ENCODE data around the gene ZNF248.

ZNF248 gene

DNA sequence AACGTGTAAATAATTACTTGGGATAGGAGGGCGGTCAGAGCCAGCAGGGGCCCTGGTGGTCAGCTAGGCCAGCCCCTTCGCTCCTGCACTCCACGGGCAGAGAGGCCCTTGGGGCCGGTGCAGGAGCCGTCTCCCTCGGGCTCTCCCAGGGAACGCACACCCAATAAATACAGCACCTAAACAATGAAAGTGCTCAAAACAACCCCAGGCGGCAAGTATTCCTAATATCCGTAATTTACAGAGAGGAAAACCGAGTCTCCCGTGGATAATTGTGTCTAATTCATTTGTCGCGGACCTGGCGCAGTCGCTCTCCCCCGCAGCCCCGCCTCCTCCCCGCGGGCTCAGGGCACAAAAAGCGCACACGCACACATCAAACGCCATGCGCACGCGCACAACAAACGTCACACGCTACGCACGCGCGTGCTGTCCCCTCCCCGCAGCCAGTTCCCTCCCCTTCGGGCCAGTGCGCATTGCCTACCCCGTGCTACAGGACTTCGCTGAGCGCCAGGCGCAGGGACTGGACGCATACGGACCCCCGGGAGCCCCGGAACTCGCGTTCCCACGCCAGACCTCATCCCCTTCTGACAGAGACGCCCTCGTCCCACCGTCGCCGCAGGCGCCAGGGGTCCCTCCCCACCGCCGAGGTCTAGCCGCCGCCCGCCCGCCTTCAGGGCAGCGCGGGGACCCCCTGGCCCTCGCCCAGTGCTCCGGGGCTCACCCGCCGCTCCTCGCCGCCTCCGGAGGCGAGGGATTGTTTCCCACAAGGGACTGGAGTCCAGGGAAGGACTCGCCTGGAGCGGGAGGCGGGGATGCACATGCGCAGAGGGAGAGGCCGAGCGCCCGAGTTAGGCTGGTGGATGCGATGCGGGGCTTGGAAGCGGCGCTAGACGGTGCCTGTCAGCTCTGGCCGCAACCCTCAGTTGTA, at the start of gene ZNF248:
Gene ZNF248, minus strand, starts transcription at position 324 of the 925 bp plus-strand sequence. CDS start 1,300 bp downstream, outside the sequence.
- DNase-seq (ENCODE audit: low read depth) = peak; percentile 96
- peak within 1 kb of the TSS; percentile 91 for H3K4me3 ChIP-seq (ENCODE audit: low read length)
- TF ChIP-seq, protein P1, sequence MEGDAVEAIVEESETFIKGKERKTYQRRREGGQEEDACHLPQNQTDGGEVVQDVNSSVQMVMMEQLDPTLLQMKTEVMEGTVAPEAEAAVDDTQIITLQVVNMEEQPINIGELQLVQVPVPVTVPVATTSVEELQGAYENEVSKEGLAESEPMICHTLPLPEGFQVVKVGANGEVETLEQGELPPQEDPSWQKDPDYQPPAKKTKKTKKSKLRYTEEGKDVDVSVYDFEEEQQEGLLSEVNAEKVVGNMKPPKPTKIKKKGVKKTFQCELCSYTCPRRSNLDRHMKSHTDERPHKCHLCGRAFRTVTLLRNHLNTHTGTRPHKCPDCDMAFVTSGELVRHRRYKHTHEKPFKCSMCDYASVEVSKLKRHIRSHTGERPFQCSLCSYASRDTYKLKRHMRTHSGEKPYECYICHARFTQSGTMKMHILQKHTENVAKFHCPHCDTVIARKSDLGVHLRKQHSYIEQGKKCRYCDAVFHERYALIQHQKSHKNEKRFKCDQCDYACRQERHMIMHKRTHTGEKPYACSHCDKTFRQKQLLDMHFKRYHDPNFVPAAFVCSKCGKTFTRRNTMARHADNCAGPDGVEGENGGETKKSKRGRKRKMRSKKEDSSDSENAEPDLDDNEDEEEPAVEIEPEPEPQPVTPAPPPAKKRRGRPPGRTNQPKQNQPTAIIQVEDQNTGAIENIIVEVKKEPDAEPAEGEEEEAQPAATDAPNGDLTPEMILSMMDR (IDR thresholded peaks at IDR 0.05; ENCODE audit: insufficient read depth, low read depth, low read length, missing control alignments) = peak; percentile 3

DNA sequence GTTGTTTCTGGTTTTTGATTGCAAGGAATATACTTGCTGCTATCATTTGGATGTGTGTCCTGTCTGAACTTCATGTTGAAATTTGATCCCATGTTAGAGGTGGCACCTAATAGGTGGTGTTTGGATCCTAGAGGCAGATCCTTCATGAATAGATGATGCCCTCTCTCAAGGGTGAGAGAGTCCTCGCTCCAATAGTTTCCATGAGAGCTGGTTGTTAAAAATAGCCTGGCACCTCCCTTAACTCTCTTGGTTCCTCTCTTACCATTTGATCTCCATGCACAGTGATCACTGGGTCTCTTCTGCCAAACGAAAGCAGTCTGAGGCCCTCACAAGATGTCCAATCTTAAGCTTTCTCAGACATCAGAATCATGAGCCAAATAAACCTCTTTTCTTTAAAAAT, 49.0 kb upstream of the ZNF248 start:
- DNase-seq (ENCODE audit: low read depth) = no peak
- no peak overlapping the region for H3K4me3 ChIP-seq (ENCODE audit: low read length)
- TF ChIP-seq, protein P1 (IDR thresholded peaks at IDR 0.05; ENCODE audit: insufficient read depth, low read depth, low read length, missing control alignments) = no peak

DNA sequence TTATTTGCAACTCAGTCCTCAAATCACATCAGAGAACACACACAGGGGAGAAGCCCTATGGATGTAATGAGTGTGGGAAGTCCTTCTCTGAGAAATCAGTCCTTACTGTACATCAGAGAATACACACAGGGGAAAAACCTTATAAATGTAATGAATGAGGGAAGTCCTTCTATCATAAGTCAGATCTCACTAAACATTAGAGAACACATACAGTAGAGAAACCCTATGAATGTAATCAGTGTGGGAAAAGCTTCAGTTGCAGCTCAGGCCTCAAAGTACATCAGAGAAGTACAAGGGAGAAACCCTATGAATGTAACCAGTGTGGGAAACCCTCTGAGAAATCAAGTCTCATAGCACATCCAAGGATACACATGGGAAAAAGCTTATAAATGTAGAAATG, 39.0 kb upstream of the ZNF248 start:
- TF ChIP-seq, protein P1 (IDR thresholded peaks at IDR 0.05; ENCODE audit: insufficient read depth, low read depth, low read length, missing control alignments) = no peak
- DNase-seq (ENCODE audit: low read depth) = no peak

DNA sequence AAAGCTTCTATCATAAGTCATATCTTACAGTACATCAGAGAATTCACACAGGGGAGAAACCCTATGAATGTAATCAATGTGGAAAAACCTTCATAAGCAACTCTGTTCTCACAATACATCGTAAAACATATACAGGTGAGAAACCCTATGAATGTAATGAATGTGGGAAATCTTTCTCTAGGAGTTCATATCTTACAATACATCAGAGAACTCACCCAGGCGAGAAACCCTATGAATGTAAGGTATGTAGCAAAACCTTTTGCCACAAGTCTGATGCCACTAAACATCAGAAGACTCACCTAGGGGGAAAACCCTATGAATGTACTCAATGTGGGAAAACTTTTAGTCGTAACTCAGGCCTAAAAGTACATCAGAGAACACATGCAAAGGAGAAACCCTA, 38.3 kb upstream of the ZNF248 start:
- TF ChIP-seq, protein P1 (IDR thresholded peaks at IDR 0.05; ENCODE audit: insufficient read depth, low read depth, low read length, missing control alignments) = no peak
- H3K4me3 ChIP-seq (ENCODE audit: low read length) = no peak overlapping the region
- no peak for DNase-seq (ENCODE audit: low read depth)

More for the DNA sequence above, 39.0 kb upstream of the ZNF248 start:
- no peak overlapping the region for H3K4me3 ChIP-seq (ENCODE audit: low read length)

DNA sequence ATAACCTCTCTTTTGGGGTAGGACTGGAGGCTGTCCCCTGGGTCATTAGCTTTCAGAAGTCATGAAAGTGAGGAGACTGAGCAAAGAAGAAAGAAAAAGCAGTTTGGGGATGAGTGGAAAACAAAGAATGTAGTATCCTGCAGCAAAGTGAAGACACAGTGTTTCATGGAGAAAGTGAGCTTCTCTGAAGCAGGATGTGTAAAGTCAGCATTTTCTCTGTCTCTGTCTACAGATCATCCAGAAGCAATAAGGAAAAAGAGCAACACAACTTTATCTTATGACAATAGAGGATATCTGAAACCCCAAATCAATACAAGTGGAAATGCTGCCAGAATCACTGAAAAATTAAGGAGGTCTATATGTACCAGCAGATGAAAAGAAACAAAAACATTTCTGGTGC, 28.4 kb upstream of the ZNF248 start:
- DNase-seq (ENCODE audit: low read depth) = no peak
- TF ChIP-seq, protein P1 (IDR thresholded peaks at IDR 0.05; ENCODE audit: insufficient read depth, low read depth, low read length, missing control alignments) = no peak
- H3K4me3 ChIP-seq (ENCODE audit: low read length) = no peak overlapping the region

GRCh38 chr10:37872955-37873354, 15.5 kb upstream of the ZNF248 start:
- DNase-seq (ENCODE audit: low read depth) = no peak
- TF ChIP-seq, protein P1 (IDR thresholded peaks at IDR 0.05; ENCODE audit: insufficient read depth, low read depth, low read length, missing control alignments) = no peak
- H3K4me3 ChIP-seq (ENCODE audit: low read length) = no peak overlapping the region

Measured in epithelial cell of esophagus (primary cell).